GM19452 (cell line): ENCODE measurements around the gene MTSS2.

Source experiments
- ATAC-seq: cut with Tn5 transposase; IDR thresholded peaks from one replicate; pipeline ENCODE4 v1.9.1; 2021; ENCODE audit not compliant: unreplicated experiment

MTSS2 gene

GRCh38 chr16:70701036-70701435 lies 15.2 kb upstream of the MTSS2 start:
- ATAC-seq: no peak

GRCh38 chr16:70700101-70701020 lies 14.5 kb upstream of the MTSS2 start:
- no peak for ATAC-seq

GRCh38 chr16:70699696-70700095 lies 13.8 kb upstream of the MTSS2 start:
- ATAC-seq: no peak

DNA sequence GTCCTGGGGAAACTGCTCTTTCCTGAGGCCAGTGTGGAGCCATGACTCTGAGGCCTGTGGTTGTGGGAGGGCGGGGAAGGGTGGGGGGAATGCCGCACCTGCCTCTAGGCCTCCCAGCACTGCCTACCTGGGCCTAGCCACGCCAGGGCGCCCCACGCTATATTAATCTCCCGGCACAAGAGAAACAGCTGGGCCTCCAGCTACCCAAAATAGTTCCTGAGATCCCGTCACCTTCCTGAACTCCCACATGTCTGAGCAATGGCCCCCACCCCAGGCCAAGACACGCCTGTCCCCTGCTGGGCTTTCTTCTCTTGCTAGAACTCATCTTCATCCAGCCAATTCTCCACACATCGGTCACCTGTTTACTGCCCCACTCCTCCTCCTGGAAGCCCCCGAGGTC lies 13.0 kb upstream of the MTSS2 start:
- no peak for ATAC-seq

GRCh38 chr16:70697594-70698170 lies 11.8 kb upstream of the MTSS2 start:
- ATAC-seq: no peak

- ATAC-seq: no peak
Measured at GRCh38 chr16:70696952-70697593, 11.2 kb upstream of the MTSS2 start.

- ATAC-seq: no peak
Measured at GRCh38 chr16:70696355-70696754, 10.5 kb upstream of the MTSS2 start.

DNA sequence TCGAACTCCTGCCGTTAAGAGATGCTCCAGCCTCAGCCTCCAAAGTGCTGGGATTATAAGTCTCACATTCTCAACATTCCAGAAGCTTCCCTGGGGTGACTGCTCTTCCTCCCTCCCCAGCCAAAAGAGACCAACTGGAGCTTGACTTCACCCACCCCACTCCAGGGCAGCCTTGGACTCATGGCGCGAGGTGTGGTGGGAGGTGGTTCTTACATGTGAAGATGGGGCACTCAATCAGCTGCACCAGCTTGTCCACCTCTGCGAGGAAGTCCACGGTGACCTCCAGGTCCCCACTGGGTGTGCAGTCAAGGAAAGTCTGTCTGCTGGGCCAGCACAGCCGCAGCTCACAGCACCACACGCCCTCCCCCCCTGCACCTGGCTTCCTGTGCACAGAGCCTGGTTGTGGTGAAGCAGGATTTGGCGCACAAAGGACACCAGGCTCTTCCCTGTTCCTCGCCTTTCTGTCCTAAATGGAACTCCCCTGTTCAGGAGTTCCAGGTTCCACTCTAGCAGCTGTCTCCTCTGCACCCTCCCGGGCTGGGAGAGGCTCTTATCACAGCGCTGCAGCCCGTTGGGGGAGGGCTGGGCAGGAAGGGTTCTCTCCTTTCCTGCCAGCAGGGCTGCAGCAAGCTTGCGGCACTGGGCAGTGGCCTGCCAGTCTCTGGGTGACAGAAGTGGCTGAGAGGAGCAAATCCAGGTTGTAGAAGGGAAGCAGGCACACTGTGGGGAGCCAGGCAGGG lies 9.6 kb upstream of the MTSS2 start:
- ATAC-seq: no peak

DNA sequence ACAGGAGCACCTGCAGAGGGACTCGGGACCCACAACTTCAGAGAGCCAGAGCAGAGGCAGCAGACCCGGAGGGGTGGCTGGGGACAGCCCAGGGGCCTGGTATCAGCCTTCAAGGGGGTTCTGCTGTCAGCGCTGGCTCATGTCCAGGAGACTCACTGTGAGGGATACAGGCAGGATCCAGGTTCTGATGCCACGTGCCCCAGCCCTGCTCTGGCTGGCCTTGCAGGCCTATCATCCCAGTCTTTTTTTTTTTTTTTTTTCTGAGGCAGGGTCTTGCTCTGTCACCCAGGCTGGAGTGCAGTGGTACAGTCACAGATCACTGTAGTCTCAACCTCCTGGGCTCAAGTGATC lies 9.0 kb upstream of the MTSS2 start:
- ATAC-seq: no peak

GRCh38 chr16:70694088-70694867 lies 8.4 kb upstream of the MTSS2 start:
- no peak for ATAC-seq

- no peak for ATAC-seq
Measured at GRCh38 chr16:70692873-70693671, 7.2 kb upstream of the MTSS2 start.

- no peak for ATAC-seq
Measured at GRCh38 chr16:70692130-70692872, 6.4 kb upstream of the MTSS2 start.

DNA sequence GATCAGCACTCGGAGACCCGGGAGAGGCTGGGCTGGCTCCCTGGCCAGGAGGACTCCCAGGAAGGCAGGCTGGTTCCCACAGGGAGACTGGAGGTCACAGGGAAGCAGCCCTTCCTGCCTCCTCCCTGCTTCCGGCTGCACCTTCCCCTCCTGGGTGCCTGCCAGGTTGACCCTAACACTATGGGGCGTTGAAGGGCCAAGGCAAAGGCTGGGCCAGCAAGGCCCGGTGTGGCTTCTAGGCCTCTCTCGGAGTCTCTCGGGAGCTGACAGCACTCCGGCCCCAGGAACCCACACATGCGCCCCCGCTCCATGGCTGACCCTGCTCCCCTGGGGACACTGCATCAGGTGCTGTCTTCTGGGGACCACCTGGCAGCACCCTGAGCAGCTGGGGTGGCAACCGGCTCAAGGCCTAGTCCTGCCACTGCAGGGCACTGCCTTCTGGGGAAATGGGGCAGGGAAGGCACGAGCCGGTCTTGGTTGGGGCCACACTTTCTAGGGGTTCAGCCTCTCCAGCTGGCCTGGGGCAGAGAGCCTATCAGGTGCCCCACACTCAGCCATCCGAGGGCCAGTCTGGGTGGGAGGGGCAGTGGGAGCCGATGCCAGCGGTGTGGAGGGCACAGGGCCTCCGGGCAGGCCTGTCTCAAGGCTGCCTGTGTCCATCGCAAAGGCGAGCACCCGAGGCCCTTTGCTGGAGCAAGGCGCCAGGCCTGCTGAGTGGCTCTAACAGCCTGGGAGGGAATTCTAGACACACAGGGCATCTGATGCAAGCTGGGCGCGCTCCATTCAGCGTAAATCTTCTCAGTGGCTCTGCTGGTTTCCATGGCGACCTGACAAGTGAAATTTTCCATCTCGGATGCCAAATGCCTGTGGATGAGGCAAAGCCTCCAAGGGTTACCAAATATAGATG lies 5.6 kb upstream of the MTSS2 start:
- no peak for ATAC-seq

GRCh38 chr16:70689970-70690891 lies 4.4 kb upstream of the MTSS2 start:
- no peak for ATAC-seq

- no peak for ATAC-seq
Measured at GRCh38 chr16:70689035-70689969, 3.4 kb upstream of the MTSS2 start.

GRCh38 chr16:70688246-70688742 lies 2.4 kb upstream of the MTSS2 start:
- ATAC-seq: no peak
